ENCODE measurements around the gene TOM1L1.

The TOM1L1 gene

GRCh38 chr17:54881255-54881972 is 19.2 kb upstream of the TOM1L1 start:
- Histone ChIP-seq H3K4me1 (ENCODE audit: control insufficient read depth, low read depth, low read length) (no peaks in the 10 kb centered on the region), H3K27me3 (ENCODE audit: control insufficient read depth, insufficient read depth, low read length) (no peaks in the 10 kb centered on the region), H3K9me3 (ENCODE audit: control insufficient read depth, low read depth, low read length) (no peaks in the 10 kb centered on the region), H3K27ac (ENCODE audit: low read length) (no peak overlapping the region), H3K9ac (ENCODE audit: low read length) (no peak overlapping the region), H3K36me3 (ENCODE audit: control insufficient read depth, low read depth, low read length) (no peaks in the 10 kb centered on the region), H3K4me3 (ENCODE audit: low read length) (no peak overlapping the region)

- Histone ChIP-seq H3K36me3 (ENCODE audit: control insufficient read depth, low read depth, low read length) (no peaks in the 10 kb centered on the region), H3K4me1 (ENCODE audit: control insufficient read depth, low read depth, low read length) (no peaks in the 10 kb centered on the region), H3K4me3 (ENCODE audit: low read length) (no peak overlapping the region), H3K9me3 (ENCODE audit: control insufficient read depth, low read depth, low read length) (no peaks in the 10 kb centered on the region), H3K9ac (ENCODE audit: low read length) (no peak overlapping the region), H3K27me3 (ENCODE audit: control insufficient read depth, insufficient read depth, low read length) (no peaks in the 10 kb centered on the region), H3K27ac (ENCODE audit: low read length) (no peak overlapping the region)
Observed at GRCh38 chr17:54882371-54882770, 18.3 kb upstream of the TOM1L1 start.

- Histone ChIP-seq H3K9ac (ENCODE audit: low read length) (no peak overlapping the region), H3K4me3 (ENCODE audit: low read length) (no peak overlapping the region), H3K36me3 (ENCODE audit: control insufficient read depth, low read depth, low read length) (no peaks in the 10 kb centered on the region), H3K27ac (ENCODE audit: low read length) (no peak overlapping the region), H3K27me3 (ENCODE audit: control insufficient read depth, insufficient read depth, low read length) (no peaks in the 10 kb centered on the region), H3K9me3 (ENCODE audit: control insufficient read depth, low read depth, low read length) (no peaks in the 10 kb centered on the region), H3K4me1 (ENCODE audit: control insufficient read depth, low read depth, low read length) (no peaks in the 10 kb centered on the region)
Observed at GRCh38 chr17:54882950-54883349, 17.7 kb upstream of the TOM1L1 start.

- no peak overlapping the region for H3K9ac ChIP-seq (ENCODE audit: low read length)
- H3K9me3 ChIP-seq (ENCODE audit: control insufficient read depth, low read depth, low read length), result no peaks in the 10 kb centered on the region
- H3K4me1 ChIP-seq (ENCODE audit: control insufficient read depth, low read depth, low read length), result no peaks in the 10 kb centered on the region
- no peaks in the 10 kb centered on the region for H3K36me3 ChIP-seq (ENCODE audit: control insufficient read depth, low read depth, low read length)
- H3K27ac ChIP-seq (ENCODE audit: low read length), result no peak overlapping the region
- H3K4me3 ChIP-seq (ENCODE audit: low read length), result no peak overlapping the region
- H3K27me3 ChIP-seq (ENCODE audit: control insufficient read depth, insufficient read depth, low read length), result no peaks in the 10 kb centered on the region
Observed at GRCh38 chr17:54883939-54884338, 16.7 kb upstream of the TOM1L1 start.

- Histone ChIP-seq H3K36me3 (ENCODE audit: control insufficient read depth, low read depth, low read length) (no peaks in the 10 kb centered on the region), H3K27me3 (ENCODE audit: control insufficient read depth, insufficient read depth, low read length) (no peaks in the 10 kb centered on the region), H3K4me3 (ENCODE audit: low read length) (no peak overlapping the region), H3K9me3 (ENCODE audit: control insufficient read depth, low read depth, low read length) (no peaks in the 10 kb centered on the region), H3K4me1 (ENCODE audit: control insufficient read depth, low read depth, low read length) (peaks cover 3% of the 10 kb centered on the region), H3K9ac (ENCODE audit: low read length) (no peak overlapping the region), H3K27ac (ENCODE audit: low read length) (no peak overlapping the region)
Observed at GRCh38 chr17:54887787-54888186, 12.9 kb upstream of the TOM1L1 start.

- H3K4me3 ChIP-seq (ENCODE audit: low read length), result no peak overlapping the region
- no peaks in the 10 kb centered on the region for H3K27me3 ChIP-seq (ENCODE audit: control insufficient read depth, insufficient read depth, low read length)
- H3K36me3 ChIP-seq (ENCODE audit: control insufficient read depth, low read depth, low read length), result no peaks in the 10 kb centered on the region
- H3K9me3 ChIP-seq (ENCODE audit: control insufficient read depth, low read depth, low read length), result no peaks in the 10 kb centered on the region
- H3K4me1 ChIP-seq (ENCODE audit: control insufficient read depth, low read depth, low read length), result peaks cover 3% of the 10 kb centered on the region
- no peak overlapping the region for H3K27ac ChIP-seq (ENCODE audit: low read length)
- no peak overlapping the region for H3K9ac ChIP-seq (ENCODE audit: low read length)
Observed at GRCh38 chr17:54888254-54888653, 12.4 kb upstream of the TOM1L1 start.

GRCh38 chr17:54888981-54889380 is 11.7 kb upstream of the TOM1L1 start:
- no peak overlapping the region for H3K27ac ChIP-seq (ENCODE audit: low read length)

GRCh38 chr17:54891176-54891821 is 9.4 kb upstream of the TOM1L1 start:
- no peaks in the 10 kb centered on the region for H3K36me3 ChIP-seq (ENCODE audit: control insufficient read depth, low read depth, low read length)
- no peaks in the 10 kb centered on the region for H3K27me3 ChIP-seq (ENCODE audit: control insufficient read depth, insufficient read depth, low read length)
- no peak overlapping the region for H3K27ac ChIP-seq (ENCODE audit: low read length)
- no peak overlapping the region for H3K9ac ChIP-seq (ENCODE audit: low read length)
- H3K9me3 ChIP-seq (ENCODE audit: control insufficient read depth, low read depth, low read length), result no peaks in the 10 kb centered on the region
- peaks cover 3% of the 10 kb centered on the region for H3K4me1 ChIP-seq (ENCODE audit: control insufficient read depth, low read depth, low read length)
- H3K4me3 ChIP-seq (ENCODE audit: low read length), result no peak overlapping the region

More at GRCh38 chr17:54888981-54889380, 11.7 kb upstream of the TOM1L1 start:
- no peak overlapping the region for H3K9ac ChIP-seq (ENCODE audit: low read length)
- H3K27me3 ChIP-seq (ENCODE audit: control insufficient read depth, insufficient read depth, low read length), result no peaks in the 10 kb centered on the region
- no peaks in the 10 kb centered on the region for H3K36me3 ChIP-seq (ENCODE audit: control insufficient read depth, low read depth, low read length)
- H3K4me1 ChIP-seq (ENCODE audit: control insufficient read depth, low read depth, low read length), result peaks cover 3% of the 10 kb centered on the region
- no peak overlapping the region for H3K4me3 ChIP-seq (ENCODE audit: low read length)
- H3K9me3 ChIP-seq (ENCODE audit: control insufficient read depth, low read depth, low read length), result no peaks in the 10 kb centered on the region

- Histone ChIP-seq H3K9me3 (ENCODE audit: control insufficient read depth, low read depth, low read length) (no peaks in the 10 kb centered on the region), H3K4me1 (ENCODE audit: control insufficient read depth, low read depth, low read length) (peaks cover 3% of the 10 kb centered on the region), H3K9ac (ENCODE audit: low read length) (no peak overlapping the region), H3K4me3 (ENCODE audit: low read length) (no peak overlapping the region), H3K36me3 (ENCODE audit: control insufficient read depth, low read depth, low read length) (no peaks in the 10 kb centered on the region), H3K27me3 (ENCODE audit: control insufficient read depth, insufficient read depth, low read length) (no peaks in the 10 kb centered on the region), H3K27ac (ENCODE audit: low read length) (no peak overlapping the region)
Observed at GRCh38 chr17:54892360-54892759, 8.3 kb upstream of the TOM1L1 start.

- no peaks in the 10 kb centered on the region for H3K9me3 ChIP-seq (ENCODE audit: control insufficient read depth, low read depth, low read length)
- H3K4me1 ChIP-seq (ENCODE audit: control insufficient read depth, low read depth, low read length), result peaks cover 26% of the 10 kb centered on the region
- H3K9ac ChIP-seq (ENCODE audit: low read length), result no peak overlapping the region
- no peak overlapping the region for H3K4me3 ChIP-seq (ENCODE audit: low read length)
- H3K27ac ChIP-seq (ENCODE audit: low read length), result no peak overlapping the region
- H3K27me3 ChIP-seq (ENCODE audit: control insufficient read depth, insufficient read depth, low read length), result no peaks in the 10 kb centered on the region
- H3K36me3 ChIP-seq (ENCODE audit: control insufficient read depth, low read depth, low read length), result peaks cover 2% of the 10 kb centered on the region
Observed at GRCh38 chr17:54898576-54898975, 2.1 kb upstream of the TOM1L1 start.

GRCh38 chr17:54899201-54899600 is 1.5 kb upstream of the TOM1L1 start:
- Histone ChIP-seq H3K4me1 (ENCODE audit: control insufficient read depth, low read depth, low read length) (peaks cover 28% of the 10 kb centered on the region), H3K9ac (ENCODE audit: low read length) (no peak overlapping the region), H3K9me3 (ENCODE audit: control insufficient read depth, low read depth, low read length) (no peaks in the 10 kb centered on the region), H3K36me3 (ENCODE audit: control insufficient read depth, low read depth, low read length) (peaks cover 3% of the 10 kb centered on the region), H3K27me3 (ENCODE audit: control insufficient read depth, insufficient read depth, low read length) (no peaks in the 10 kb centered on the region), H3K4me3 (ENCODE audit: low read length) (no peak overlapping the region), H3K27ac (ENCODE audit: low read length) (no peak overlapping the region)
